Measurements from ENCODE around the gene ADCY5.

DNA sequence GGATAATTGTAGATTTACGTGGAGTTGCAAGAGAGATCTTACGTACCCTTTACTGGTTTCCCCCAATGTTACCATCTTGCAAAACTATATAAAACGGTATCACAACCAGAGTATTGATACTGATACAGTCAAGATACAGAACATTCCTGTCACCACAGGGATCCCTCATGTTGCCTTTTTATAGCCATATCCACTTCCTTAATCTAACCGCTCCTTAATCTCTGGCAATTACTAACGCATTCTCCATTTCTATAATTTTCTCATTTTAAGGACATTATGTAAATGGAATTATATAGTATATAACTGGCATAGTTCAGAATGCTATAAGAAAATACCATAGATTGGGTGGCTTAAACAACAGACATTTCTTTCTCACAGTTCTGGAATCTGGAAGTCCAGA lies 186.0 kb downstream of the ADCY5 start:
- no peak for TF ChIP-seq MYC (IDR thresholded peaks at IDR 0.05; ENCODE audit: borderline replicate concordance, low read length)
- TF ChIP-seq, protein P1, sequence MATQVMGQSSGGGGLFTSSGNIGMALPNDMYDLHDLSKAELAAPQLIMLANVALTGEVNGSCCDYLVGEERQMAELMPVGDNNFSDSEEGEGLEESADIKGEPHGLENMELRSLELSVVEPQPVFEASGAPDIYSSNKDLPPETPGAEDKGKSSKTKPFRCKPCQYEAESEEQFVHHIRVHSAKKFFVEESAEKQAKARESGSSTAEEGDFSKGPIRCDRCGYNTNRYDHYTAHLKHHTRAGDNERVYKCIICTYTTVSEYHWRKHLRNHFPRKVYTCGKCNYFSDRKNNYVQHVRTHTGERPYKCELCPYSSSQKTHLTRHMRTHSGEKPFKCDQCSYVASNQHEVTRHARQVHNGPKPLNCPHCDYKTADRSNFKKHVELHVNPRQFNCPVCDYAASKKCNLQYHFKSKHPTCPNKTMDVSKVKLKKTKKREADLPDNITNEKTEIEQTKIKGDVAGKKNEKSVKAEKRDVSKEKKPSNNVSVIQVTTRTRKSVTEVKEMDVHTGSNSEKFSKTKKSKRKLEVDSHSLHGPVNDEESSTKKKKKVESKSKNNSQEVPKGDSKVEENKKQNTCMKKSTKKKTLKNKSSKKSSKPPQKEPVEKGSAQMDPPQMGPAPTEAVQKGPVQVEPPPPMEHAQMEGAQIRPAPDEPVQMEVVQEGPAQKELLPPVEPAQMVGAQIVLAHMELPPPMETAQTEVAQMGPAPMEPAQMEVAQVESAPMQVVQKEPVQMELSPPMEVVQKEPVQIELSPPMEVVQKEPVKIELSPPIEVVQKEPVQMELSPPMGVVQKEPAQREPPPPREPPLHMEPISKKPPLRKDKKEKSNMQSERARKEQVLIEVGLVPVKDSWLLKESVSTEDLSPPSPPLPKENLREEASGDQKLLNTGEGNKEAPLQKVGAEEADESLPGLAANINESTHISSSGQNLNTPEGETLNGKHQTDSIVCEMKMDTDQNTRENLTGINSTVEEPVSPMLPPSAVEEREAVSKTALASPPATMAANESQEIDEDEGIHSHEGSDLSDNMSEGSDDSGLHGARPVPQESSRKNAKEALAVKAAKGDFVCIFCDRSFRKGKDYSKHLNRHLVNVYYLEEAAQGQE (IDR thresholded peaks at IDR 0.05), result no peak
- no peak for TF ChIP-seq SREBF2 (IDR thresholded peaks at IDR 0.05)
- TF ChIP-seq, protein P2, sequence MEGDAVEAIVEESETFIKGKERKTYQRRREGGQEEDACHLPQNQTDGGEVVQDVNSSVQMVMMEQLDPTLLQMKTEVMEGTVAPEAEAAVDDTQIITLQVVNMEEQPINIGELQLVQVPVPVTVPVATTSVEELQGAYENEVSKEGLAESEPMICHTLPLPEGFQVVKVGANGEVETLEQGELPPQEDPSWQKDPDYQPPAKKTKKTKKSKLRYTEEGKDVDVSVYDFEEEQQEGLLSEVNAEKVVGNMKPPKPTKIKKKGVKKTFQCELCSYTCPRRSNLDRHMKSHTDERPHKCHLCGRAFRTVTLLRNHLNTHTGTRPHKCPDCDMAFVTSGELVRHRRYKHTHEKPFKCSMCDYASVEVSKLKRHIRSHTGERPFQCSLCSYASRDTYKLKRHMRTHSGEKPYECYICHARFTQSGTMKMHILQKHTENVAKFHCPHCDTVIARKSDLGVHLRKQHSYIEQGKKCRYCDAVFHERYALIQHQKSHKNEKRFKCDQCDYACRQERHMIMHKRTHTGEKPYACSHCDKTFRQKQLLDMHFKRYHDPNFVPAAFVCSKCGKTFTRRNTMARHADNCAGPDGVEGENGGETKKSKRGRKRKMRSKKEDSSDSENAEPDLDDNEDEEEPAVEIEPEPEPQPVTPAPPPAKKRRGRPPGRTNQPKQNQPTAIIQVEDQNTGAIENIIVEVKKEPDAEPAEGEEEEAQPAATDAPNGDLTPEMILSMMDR (IDR thresholded peaks at IDR 0.05), result no peak
- no peak for TF ChIP-seq MAZ (IDR thresholded peaks at IDR 0.05; ENCODE audit: borderline replicate concordance, low read depth, low read length)
- no peak for TF ChIP-seq RAD21 (conservative IDR thresholded peaks at IDR 0.05 in 1 of 2, IDR thresholded peaks at IDR 0.05 in 1 of 2)
- no peak for TF ChIP-seq SMC3 (IDR thresholded peaks at IDR 0.05)
- no peak for TF ChIP-seq TP53 (CRISPR knock-in tag; IDR thresholded peaks at IDR 0.05)
- no peak for TF ChIP-seq PHF8 (IDR thresholded peaks at IDR 0.05; ENCODE audit: borderline replicate concordance, low read depth)
- no peak for TF ChIP-seq KDM1A (IDR thresholded peaks at IDR 0.05; ENCODE audit: low read depth)
- TF ChIP-seq, protein P3, sequence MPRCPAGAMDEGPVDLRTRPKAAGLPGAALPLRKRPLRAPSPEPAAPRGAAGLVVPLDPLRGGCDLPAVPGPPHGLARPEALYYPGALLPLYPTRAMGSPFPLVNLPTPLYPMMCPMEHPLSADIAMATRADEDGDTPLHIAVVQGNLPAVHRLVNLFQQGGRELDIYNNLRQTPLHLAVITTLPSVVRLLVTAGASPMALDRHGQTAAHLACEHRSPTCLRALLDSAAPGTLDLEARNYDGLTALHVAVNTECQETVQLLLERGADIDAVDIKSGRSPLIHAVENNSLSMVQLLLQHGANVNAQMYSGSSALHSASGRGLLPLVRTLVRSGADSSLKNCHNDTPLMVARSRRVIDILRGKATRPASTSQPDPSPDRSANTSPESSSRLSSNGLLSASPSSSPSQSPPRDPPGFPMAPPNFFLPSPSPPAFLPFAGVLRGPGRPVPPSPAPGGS (IDR thresholded peaks at IDR 0.05), result no peak
- TF ChIP-seq EP300 (IDR thresholded peaks at IDR 0.05), result no peak

Data from A549 (cell line).